NCI-H226 (cell line): Measurements from ENCODE around the gene PPP4R2.
A peak's percentile ranks its signal among the peaks of the same experiment; 100 is the strongest.

ENCODE experiments used
- DNase-seq: peaks from one replicate; pipeline ENCODE4 v3.0.0-alpha.2; 2015

Gene PPP4R2

GRCh38 chr3:72996473-72997333 lies at the start of gene PPP4R2:
Gene PPP4R2 (plus strand): TSS chr3:72996811. CDS start chr3:72997038, 227 bp downstream.
- peak; percentile 91 for DNase-seq

GRCh38 chr3:72947715-72948490 lies 48.7 kb upstream of the PPP4R2 start:
- no peak for DNase-seq

DNA sequence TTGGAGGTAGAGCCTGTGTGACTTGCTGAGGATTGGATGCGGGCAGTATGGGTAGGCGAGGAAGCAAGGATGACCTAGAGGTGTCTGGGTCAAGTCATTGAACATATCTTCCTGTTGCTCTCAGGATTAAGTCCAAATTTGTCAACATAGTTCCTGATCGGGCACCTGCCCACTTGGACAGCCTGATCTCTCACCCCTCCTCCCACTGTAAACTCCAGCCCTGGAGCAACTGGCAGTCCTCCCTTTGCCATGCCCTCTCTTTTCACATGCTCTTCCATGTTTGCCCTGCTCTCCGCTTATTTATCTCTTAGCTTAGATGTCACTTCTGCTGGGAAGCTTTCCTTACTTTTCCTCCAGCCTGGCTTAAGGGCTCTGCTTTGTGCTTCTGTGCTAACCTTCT lies 47.6 kb upstream of the PPP4R2 start:
- no peak for DNase-seq

DNA sequence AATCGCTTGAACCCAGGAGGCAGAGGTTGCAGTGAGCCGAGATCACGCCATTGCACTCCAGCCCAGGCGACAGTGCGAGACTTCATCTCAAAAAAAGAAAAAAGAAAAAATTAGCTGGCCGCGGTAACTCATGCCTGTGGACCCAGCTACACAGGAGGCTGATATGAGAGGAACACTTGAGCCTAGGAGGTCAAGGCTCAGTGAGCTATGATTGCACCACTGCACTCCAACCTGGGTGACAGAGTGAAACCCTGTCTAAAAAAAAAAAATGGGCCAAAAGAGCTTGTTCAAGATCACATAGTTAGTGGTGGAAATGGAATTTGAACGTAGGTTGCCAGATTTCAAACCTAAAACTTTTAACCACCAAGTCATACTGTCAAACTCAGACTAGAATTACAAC lies 46.2 kb upstream of the PPP4R2 start:
- DNase-seq: no peak

DNA sequence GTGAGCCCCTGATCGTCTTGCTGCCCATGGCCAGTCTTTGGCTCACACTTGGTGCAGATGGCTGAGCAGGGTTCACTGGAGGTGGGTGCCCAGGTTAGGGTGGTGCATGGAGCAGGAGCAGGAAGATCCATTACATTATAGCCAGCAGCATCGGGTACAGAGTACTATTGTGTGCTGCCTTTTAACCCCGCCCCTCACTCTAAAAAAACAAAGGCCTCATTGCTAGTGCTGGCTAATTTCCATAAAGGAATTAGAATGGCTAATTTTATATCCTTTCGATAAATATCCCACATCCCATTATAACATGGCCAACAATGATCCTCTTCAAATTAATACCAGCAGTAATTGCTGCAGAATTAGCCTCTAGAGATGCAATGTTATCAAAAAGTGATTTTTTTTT lies 45.8 kb upstream of the PPP4R2 start:
- no peak for DNase-seq

GRCh38 chr3:72951259-72951722 lies 45.3 kb upstream of the PPP4R2 start:
- DNase-seq: no peak

- DNase-seq: peak; percentile 63
Observed at GRCh38 chr3:72953325-72953956, 43.2 kb upstream of the PPP4R2 start.

GRCh38 chr3:72957297-72957696 lies 39.3 kb upstream of the PPP4R2 start:
- DNase-seq: no peak

- no peak for DNase-seq
Observed at GRCh38 chr3:72959336-72959735, 37.3 kb upstream of the PPP4R2 start.

- DNase-seq: peak; percentile 43
Observed at GRCh38 chr3:72960812-72961518, 35.6 kb upstream of the PPP4R2 start.

- peak; percentile 63 for DNase-seq
Observed at GRCh38 chr3:72961752-72962151, 34.9 kb upstream of the PPP4R2 start.

DNA sequence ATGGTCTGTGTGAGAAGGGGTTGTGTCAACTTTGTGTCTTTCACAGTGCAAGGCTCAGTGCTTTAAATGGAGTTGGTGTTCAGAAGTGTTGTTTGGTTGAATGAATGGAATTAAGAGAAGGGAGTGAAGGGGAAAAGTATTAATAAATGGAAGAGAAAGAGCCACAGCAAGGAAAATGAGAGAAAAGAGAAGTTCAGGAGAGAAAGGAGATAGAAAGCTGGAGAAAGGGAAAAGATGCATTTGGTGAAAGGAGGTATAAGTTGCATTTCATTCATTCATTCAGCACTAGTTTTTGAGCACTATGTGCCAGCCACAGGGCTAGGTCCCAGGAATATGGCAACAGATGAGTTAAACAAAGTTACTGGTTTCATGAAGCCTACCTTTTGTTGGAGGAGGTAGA lies 34.3 kb upstream of the PPP4R2 start:
- no peak for DNase-seq

DNA sequence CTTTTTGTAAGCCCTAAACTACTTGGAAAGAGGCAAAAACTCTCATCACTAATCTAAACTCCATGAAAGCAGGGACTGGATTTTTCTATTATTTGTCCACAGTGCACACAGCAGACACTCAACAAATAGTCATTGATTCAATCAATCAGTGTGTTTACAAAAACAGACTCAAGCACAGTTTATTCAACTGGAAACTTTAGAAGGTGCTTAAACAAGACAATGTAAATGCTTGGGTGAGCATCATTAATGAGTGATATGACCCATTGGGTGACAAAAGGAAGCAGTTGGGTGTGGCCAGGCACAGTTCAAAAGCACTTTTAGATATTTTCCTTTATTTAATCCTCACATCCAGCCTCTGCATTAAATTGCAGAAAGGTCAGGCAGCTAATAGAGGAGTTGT lies 32.0 kb upstream of the PPP4R2 start:
- DNase-seq: no peak

DNA sequence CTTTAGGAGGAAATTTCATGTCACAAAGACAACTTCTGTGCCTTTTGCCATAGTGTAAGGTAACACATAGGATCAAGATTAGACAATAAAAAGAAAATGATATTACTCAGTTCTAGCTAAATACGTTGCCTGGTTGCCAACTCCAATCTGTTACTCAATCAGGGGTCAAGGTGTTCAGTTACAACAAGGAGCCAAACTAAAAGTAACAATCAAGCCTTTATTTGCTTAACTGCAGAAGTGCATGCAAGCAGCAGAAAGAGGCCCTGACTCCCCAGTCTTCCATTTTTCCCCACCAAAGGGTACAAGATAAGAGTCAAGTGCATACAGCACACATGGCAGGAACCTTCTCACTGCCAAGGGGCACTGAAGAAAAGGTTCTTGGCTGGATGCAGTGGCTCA lies 28.3 kb upstream of the PPP4R2 start:
- DNase-seq: no peak

GRCh38 chr3:72969766-72970165 lies 26.8 kb upstream of the PPP4R2 start:
- DNase-seq: no peak

- no peak for DNase-seq
Observed at GRCh38 chr3:72970942-72971341, 25.7 kb upstream of the PPP4R2 start.

DNA sequence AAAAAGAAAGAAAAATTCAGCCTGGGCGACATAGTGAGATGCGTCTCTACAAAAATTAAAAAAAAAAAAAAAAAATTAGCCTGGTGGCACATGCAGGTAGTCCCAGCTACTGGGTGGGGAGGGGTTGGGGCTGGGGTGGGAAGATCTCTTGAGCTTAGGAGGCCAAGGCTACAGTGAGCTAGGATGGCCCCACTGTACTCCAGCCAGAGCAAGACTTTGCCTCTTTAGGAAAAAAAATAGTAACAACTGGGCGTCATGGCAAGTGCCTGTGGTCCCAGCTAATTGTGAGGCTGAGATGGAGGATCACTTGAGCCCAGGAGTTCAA lies 23.9 kb upstream of the PPP4R2 start:
- DNase-seq: no peak

DNA sequence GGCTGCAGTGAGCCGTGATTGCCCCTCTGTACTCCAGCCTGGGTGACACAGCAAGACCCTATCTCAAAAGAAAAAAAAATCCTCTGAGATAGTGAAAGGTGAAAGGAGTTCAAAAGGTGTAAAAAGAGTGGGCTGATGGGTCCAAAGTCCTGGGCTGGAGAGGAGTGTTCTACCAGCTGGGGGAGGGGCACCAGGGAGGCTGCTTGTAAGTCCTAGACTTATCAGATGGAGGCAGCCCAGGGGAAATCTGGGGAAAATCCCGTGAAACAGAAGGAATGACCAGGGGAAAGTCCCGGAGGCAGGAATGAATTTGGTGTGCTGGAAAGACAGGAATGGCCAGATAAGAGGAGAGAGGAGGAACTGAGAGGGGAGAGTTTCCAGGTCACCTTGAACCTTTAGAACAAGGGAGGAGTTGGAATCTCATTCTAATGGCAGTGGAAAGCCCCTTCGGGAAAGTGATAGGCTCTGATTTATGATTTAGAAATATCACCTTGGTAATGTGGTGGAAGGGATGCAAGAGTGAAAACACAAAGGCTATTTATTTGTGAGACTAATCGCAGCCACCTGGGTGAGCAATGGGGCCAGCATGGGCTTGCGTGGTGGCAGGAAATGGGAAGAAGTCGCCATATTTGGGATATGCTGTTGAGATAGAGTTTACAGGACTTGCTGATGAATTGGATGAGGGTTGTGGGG lies 23.4 kb upstream of the PPP4R2 start:
- peak; percentile 70 for DNase-seq

DNA sequence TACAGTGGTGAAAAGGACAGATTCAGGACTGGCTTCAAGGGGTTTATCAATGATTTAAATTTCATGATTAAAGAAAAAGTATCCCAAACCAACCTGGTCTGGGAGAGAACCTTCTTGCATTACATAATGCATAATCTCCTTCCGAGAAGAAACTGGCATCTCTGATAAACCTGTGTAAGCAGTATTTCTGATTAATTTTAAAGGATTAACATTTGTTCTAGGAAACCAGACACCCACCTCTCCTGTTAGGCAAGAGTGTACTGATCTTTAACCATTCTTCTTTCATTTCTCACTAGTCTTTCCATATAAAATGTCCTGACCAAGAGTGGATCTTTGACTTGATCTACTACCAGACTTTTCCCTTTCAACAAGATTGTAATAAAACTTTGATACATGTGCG lies 22.8 kb upstream of the PPP4R2 start:
- DNase-seq: no peak

- no peak for DNase-seq
Observed at GRCh38 chr3:72974956-72975355, 21.7 kb upstream of the PPP4R2 start.

DNA sequence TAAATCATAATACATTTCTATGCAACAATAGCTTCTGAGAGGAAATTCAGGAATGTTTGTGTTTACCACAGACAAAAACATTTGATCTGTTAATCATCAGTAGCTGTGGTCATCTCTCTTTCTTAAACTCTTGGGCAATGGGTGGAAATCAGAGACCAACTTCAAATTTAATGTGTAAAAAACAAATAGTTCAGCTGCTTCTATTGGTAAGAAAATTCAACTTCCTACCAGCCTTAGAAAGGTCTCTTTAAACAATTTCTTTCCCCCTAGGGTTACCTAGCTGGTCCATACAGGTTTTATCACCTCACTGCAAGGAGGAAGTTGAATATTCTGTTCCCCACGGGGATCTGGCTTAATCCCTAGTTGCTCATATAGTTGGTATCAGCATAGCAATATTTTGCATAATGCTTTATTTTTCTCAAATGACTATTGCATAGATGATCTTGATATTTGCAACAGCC lies 20.3 kb upstream of the PPP4R2 start:
- no peak for DNase-seq

GRCh38 chr3:72977060-72977808 lies 19.4 kb upstream of the PPP4R2 start:
- no peak for DNase-seq
